ENCODE results near the gene METTL27. TPM values are rescaled to one million over a fixed set of nuclear protein-coding genes. Genes with fewer than 3 reads are reported as not detected.
"Not testable (repeated sequence)": the region's sequence is repeated elsewhere in the genome, so short reads cannot be mapped to it uniquely, and the experiment has no call there.

Gene METTL27
- total RNA-seq, 1 experiment from 2014 or later = 4.3 TPM

DNA sequence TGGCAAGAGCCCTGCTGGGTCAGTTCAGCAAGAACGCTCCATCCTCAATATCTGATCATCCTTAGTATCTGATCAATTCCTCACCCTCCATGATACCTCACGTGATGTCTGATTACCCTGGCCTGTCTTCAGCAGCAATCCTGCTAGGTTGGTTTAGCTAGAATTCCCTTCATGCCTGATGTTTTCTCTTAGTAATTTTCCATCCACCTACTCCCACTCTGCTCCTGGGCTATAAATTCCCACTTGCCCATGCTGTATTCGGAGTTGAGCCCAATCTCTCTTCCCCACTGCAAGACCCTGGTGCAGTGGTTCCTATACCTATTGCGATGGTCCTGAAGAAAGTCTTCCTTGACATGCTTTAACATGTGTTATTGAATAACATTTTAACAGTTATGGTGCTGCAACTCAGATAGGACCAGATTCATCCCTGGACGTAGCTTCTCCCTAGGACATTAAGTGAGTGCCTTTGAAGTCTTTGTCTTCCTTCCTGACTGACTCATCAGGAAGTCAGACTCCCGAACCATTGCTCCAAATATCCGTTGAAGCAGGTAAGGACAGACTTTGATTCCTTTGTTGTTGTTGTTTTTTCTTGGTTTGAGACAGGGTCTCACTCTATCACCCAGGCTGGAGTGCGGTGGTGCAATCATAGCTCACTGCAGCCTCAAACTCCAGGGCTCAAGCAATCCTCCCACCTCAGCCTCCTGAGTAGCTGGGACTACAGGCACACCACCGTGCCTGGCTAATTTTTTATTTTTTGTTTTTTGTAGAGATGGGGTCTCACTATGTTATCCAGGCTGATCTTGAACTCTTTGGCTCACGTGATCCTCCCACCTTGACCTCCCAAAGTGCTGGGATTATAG is 42.8 kb downstream of the METTL27 start (continued):
- TF ChIP-seq ZNF532 (CRISPR knock-in tag; IDR thresholded peaks at IDR 0.05; ENCODE audit: borderline replicate concordance) = no peak
- TF ChIP-seq ZNF121 (CRISPR knock-in tag; IDR thresholded peaks at IDR 0.05) = no peak
- TF ChIP-seq ZNF416 (CRISPR knock-in tag; IDR thresholded peaks at IDR 0.05) = no peak

DNA sequence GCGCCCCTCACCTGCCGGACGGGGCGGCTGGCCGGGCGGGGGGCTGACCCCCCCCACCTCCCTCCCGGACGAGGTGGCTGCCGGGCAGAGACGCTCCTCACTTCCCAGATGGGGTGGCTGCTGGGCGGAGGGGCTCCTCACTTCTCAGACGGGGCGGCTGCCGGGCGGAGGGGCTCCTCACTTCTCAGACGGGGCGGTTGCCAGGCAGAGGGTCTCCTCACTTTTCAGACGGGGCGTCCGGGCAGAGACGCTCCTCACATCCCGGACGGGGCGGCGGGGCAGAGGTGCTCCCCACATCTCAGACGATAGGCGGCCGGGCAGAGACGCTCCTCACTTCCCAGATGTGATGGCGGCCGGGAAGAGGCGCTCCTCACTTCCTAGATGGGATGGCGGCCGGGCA is 45.1 kb downstream of the METTL27 start:
- DNase-seq (ENCODE audit: low spot score); H3K4me3 Mint-ChIP-seq; POLR2A ChIA-PET; H3K27me3 Mint-ChIP-seq (ENCODE audit: low read depth); H3K9me3 Mint-ChIP-seq; H3K36me3 Mint-ChIP-seq; H3K4me1 Mint-ChIP-seq; H3K27ac Mint-ChIP-seq; ATAC-seq: not testable (repeated sequence)
- CTCF ChIA-PET = interaction anchor here (1.4 kb wide), 1 partner anchor 63 kb away, joined by 3 read pairs; no protein-coding TSS in a partner anchor

GRCh38 chr7:73796656-73797055 is 45.7 kb downstream of the METTL27 start:
- H3K27me3 Mint-ChIP-seq (ENCODE audit: low read depth); H3K4me3 Mint-ChIP-seq; DNase-seq (ENCODE audit: low spot score); ATAC-seq; H3K27ac Mint-ChIP-seq; POLR2A ChIA-PET; H3K36me3 Mint-ChIP-seq; H3K4me1 Mint-ChIP-seq: not testable (repeated sequence)
- CTCF ChIA-PET = interaction anchor here (1.4 kb wide), 1 partner anchor 62 kb away, joined by 3 read pairs; no protein-coding TSS in a partner anchor
- H3K9me3 Mint-ChIP-seq = peaks cover 11% of the 10 kb centered on the region

- H3K36me3 Mint-ChIP-seq = peaks cover 14% of the 10 kb centered on the region
- H3K4me3 Mint-ChIP-seq; DNase-seq (ENCODE audit: low spot score); H3K4me1 Mint-ChIP-seq; H3K27ac Mint-ChIP-seq; ATAC-seq; CTCF ChIA-PET; POLR2A ChIA-PET; H3K27me3 Mint-ChIP-seq (ENCODE audit: low read depth): not testable (repeated sequence)
- peaks cover 23% of the 10 kb centered on the region for H3K9me3 Mint-ChIP-seq
These were observed 47.1 kb downstream of the METTL27 start for GRCh38 chr7:73795188-73795587.

- not testable (repeated sequence) for H3K27me3 Mint-ChIP-seq (ENCODE audit: low read depth); H3K4me1 Mint-ChIP-seq; ATAC-seq; DNase-seq (ENCODE audit: low spot score); H3K4me3 Mint-ChIP-seq; H3K27ac Mint-ChIP-seq
- Mint-ChIP-seq H3K36me3 (peaks cover 15% of the 10 kb centered on the region), H3K9me3 (peaks cover 31% of the 10 kb centered on the region)
- ChIA-PET CTCF (interaction anchor here (0.7 kb wide), 1 partner anchor 121 kb away, joined by 3 read pairs; no protein-coding TSS in a partner anchor), POLR2A (interaction anchor here (0.7 kb wide), 1 partner anchor 53 kb away, joined by 4 read pairs; the partner anchor contains the start of gene ABHD11)
These were observed 51.1 kb downstream of the METTL27 start for GRCh38 chr7:73791170-73791690.

- CTCF ChIA-PET = no interaction called here
- TF ChIP-seq, protein P1, sequence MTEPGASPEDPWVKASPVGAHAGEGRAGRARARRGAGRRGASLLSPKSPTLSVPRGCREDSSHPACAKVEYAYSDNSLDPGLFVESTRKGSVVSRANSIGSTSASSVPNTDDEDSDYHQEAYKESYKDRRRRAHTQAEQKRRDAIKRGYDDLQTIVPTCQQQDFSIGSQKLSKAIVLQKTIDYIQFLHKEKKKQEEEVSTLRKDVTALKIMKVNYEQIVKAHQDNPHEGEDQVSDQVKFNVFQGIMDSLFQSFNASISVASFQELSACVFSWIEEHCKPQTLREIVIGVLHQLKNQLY (CRISPR knock-in tag; IDR thresholded peaks at IDR 0.05) = no peak
- no peak for TF ChIP-seq MYBL2 (CRISPR knock-in tag; IDR thresholded peaks at IDR 0.05)
- TF ChIP-seq ATF1 (CRISPR knock-in tag; IDR thresholded peaks at IDR 0.05) = no peak
- TF ChIP-seq ZNF396 (CRISPR knock-in tag; IDR thresholded peaks at IDR 0.05; ENCODE audit: borderline replicate concordance) = no peak
- no peak for TF ChIP-seq TP53 (CRISPR knock-in tag; IDR thresholded peaks at IDR 0.05)
- TF ChIP-seq SOX15 (CRISPR knock-in tag; IDR thresholded peaks at IDR 0.05) = no peak
- TF ChIP-seq NR1H2 (CRISPR knock-in tag; IDR thresholded peaks at IDR 0.05) = no peak
- no peak for TF ChIP-seq ZNF219 (CRISPR knock-in tag; IDR thresholded peaks at IDR 0.05; ENCODE audit: borderline replicate concordance)
These were observed 53.3 kb downstream of the METTL27 start for GRCh38 chr7:73789051-73789450.

DNA sequence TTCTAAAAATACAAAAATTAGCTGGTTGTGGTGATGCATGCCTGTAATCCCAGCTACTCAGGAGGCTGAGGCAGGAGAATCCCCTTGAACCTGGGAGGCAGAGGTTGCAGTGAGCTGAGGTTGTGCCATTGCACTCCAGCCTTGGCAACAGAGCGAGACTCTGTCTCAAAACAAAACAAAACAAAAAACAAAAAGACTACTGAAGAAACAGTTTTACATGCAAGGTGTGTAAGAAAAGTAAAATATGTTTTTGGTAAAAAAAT is 54.6 kb downstream of the METTL27 start:
- H3K27ac Mint-ChIP-seq; H3K4me3 Mint-ChIP-seq; DNase-seq (ENCODE audit: low spot score); POLR2A ChIA-PET; H3K4me1 Mint-ChIP-seq; ATAC-seq; H3K27me3 Mint-ChIP-seq (ENCODE audit: low read depth): not testable (repeated sequence)
- Mint-ChIP-seq H3K9me3 (peaks cover 23% of the 10 kb centered on the region), H3K36me3 (peaks cover 15% of the 10 kb centered on the region)
- CTCF ChIA-PET = interaction anchor here (1.1 kb wide), 1 partner anchor 13 kb away, joined by 3 read pairs; no protein-coding TSS in a partner anchor

More at GRCh38 chr7:73789051-73789450, 53.3 kb downstream of the METTL27 start:
- POLR2A ChIA-PET = no interaction called here
- peaks cover 15% of the 10 kb centered on the region for H3K36me3 Mint-ChIP-seq
- no peaks in the 10 kb centered on the region; the same call in 1 of the 2 replicates for H3K27me3 Mint-ChIP-seq (ENCODE audit: low read depth)
- DNase-seq (ENCODE audit: low spot score) (no peak), ATAC-seq (no peak)
- peaks cover 26% of the 10 kb centered on the region for H3K9me3 Mint-ChIP-seq
- no peaks in the 10 kb centered on the region for H3K4me1 Mint-ChIP-seq
- H3K27ac Mint-ChIP-seq = no peak overlapping the region
- H3K4me3 Mint-ChIP-seq = no peak overlapping the region

Data from WTC11 (cell line).